NCI-H1436 (cell line): ENCODE measurements around the gene ST3GAL6.

Source experiments
- DNase-seq: peaks from one replicate; lab custom pipeline; 2025; lab: John Stamatoyannopoulos, UW

The ST3GAL6 gene

GRCh38 chr3:98777286-98777685, 14.1 kb downstream of the ST3GAL6 start:
- no peak for DNase-seq

- no peak for DNase-seq
Measured at GRCh38 chr3:98777801-98778220, 14.7 kb downstream of the ST3GAL6 start.

- DNase-seq: no peak
Measured at GRCh38 chr3:98778383-98778782, 15.2 kb downstream of the ST3GAL6 start.

GRCh38 chr3:98778852-98779413, 15.8 kb downstream of the ST3GAL6 start:
- DNase-seq: no peak

GRCh38 chr3:98779541-98780335, 16.6 kb downstream of the ST3GAL6 start:
- no peak for DNase-seq

- no peak for DNase-seq
Measured at GRCh38 chr3:98780343-98780742, 17.2 kb downstream of the ST3GAL6 start.

GRCh38 chr3:98782824-98783500, 19.8 kb downstream of the ST3GAL6 start:
- DNase-seq: no peak

GRCh38 chr3:98784042-98784441, 20.9 kb downstream of the ST3GAL6 start:
- no peak for DNase-seq

GRCh38 chr3:98784666-98785600, 21.8 kb downstream of the ST3GAL6 start:
- DNase-seq: no peak

GRCh38 chr3:98786364-98787006, 23.3 kb downstream of the ST3GAL6 start:
- no peak for DNase-seq

- DNase-seq: no peak
Measured at GRCh38 chr3:98787181-98787580, 24.0 kb downstream of the ST3GAL6 start.

- DNase-seq: no peak
Measured at GRCh38 chr3:98788651-98789050, 25.5 kb downstream of the ST3GAL6 start.

- no peak for DNase-seq
Measured at GRCh38 chr3:98791341-98792325, 28.5 kb downstream of the ST3GAL6 start.

- DNase-seq: peak; percentile 1
Measured at GRCh38 chr3:98793971-98794370, 30.8 kb downstream of the ST3GAL6 start.

GRCh38 chr3:98796334-98796733, 33.2 kb downstream of the ST3GAL6 start:
- no peak for DNase-seq

GRCh38 chr3:98797905-98798304, 34.8 kb downstream of the ST3GAL6 start:
- no peak for DNase-seq

GRCh38 chr3:98798820-98799219, 35.7 kb downstream of the ST3GAL6 start:
- no peak for DNase-seq

GRCh38 chr3:98799479-98799878, 36.3 kb downstream of the ST3GAL6 start:
- DNase-seq: no peak

- DNase-seq: no peak
Measured at GRCh38 chr3:98800401-98800800, 37.3 kb downstream of the ST3GAL6 start.

GRCh38 chr3:98801043-98801747, 38.1 kb downstream of the ST3GAL6 start:
- DNase-seq: no peak
